Activated gamma-delta T cell treated with Interleukin-2 at 50 U/mL for 16 hours (primary cell): Measurements from ENCODE around the gene COX5B.
"Not testable (repeated sequence)": the region's sequence is repeated elsewhere in the genome, so short reads cannot be mapped to it uniquely, and the experiment has no call there.

ENCODE experiments used
- DNase-seq: peaks from one replicate; pipeline ENCODE4 v3.0.0-alpha.2; 2020

Gene COX5B

GRCh38 chr2:97645695-97646629 is at the start of gene COX5B:
Gene COX5B, plus strand, starts transcription at chr2:97646062. Its CDS starts 25 bp downstream, at chr2:97646087.
- peak; percentile 99 for DNase-seq

DNA sequence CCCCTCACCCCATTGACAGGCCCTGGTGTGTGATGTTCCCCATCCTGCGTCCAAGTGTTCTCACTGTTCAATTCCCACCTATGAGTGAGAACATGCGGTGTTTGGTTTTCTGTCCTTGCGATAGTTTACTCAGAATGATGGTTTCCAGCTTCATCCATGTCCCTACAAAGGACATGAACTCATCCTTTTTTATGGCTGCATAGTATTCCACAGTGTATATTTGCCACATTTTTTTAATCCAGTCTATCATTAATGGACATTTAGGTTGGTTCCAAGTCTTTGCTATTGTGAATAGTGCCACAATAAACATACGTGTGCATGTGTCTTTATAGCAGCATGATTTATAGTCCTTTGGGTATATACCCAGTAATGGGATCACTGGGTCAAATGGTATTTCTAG is 49.7 kb upstream of the COX5B start:
- not testable (repeated sequence) for DNase-seq

DNA sequence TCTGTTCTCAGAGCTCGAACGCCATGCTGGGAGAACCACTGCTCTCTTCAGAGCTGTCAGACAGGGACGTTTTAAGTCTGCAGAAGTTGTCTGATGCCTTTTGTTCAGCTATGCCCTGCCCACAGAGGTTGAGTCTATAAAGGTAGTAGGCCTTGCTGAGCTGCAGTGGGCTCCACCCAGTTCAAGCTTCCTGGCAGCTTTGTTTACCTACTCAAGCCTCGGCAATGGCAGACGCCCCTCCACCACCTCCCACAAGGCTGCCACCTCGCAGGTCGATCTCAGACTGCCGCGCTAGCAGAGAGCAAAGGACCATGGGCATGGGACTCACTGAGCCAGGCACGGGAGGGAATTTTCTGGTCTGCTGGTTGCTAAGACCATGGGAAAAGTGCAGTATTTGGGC is 44.3 kb upstream of the COX5B start:
- not testable (repeated sequence) for DNase-seq

GRCh38 chr2:97605109-97605508 is 40.8 kb upstream of the COX5B start:
- DNase-seq, result not testable (repeated sequence)

- not testable (repeated sequence) for DNase-seq
Observed at GRCh38 chr2:97605524-97606339, 40.1 kb upstream of the COX5B start.

DNA sequence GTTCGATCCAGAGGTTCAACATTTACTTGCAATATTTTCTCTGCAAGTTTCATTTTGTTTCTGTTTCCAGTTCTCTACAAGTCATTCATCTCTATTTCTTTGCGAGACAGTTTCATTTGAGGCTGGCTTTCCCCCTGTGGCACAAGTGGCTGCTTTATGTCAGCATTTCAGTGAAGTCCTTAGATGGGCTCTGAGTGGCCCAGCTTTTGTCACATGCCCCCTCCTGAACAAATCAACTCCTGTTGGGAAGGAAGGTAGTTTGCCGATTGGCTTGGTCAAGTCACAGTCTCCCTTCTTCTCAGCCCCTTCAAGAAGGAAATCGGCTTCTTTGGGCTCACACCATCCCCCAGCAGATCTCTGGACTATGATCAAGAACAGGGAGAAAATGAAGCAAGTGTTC is 37.1 kb upstream of the COX5B start:
- not testable (repeated sequence) for DNase-seq

DNA sequence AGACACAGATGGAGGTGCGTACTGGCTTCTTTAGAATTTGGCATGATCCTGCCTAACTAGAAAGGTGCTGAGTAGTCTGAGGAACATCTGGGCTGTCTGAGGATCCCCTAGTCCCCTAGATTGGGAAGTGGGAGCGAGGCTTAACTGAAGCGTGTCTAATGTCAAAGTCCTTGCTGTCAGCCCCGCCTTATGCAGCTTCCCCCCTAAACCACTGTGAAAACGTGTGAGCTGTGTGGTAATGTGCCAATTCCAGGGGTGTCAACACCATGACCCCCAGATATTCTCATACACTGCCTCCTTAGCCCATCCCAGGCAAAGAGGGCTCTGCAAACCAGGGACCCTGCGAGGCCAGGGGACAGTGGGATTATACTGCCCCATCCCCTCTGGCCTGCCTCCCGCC is 34.0 kb upstream of the COX5B start:
- DNase-seq, result not testable (repeated sequence)

GRCh38 chr2:97615746-97616145 is 30.1 kb upstream of the COX5B start:
- not testable (repeated sequence) for DNase-seq

GRCh38 chr2:97617911-97618310 is 28.0 kb upstream of the COX5B start:
- DNase-seq, result no peak

GRCh38 chr2:97618939-97619827 is 26.7 kb upstream of the COX5B start:
- DNase-seq, result not testable (repeated sequence)

- not testable (repeated sequence) for DNase-seq
Observed at GRCh38 chr2:97620492-97620891, 25.4 kb upstream of the COX5B start.

- not testable (repeated sequence) for DNase-seq
Observed at GRCh38 chr2:97622976-97623375, 22.9 kb upstream of the COX5B start.

DNA sequence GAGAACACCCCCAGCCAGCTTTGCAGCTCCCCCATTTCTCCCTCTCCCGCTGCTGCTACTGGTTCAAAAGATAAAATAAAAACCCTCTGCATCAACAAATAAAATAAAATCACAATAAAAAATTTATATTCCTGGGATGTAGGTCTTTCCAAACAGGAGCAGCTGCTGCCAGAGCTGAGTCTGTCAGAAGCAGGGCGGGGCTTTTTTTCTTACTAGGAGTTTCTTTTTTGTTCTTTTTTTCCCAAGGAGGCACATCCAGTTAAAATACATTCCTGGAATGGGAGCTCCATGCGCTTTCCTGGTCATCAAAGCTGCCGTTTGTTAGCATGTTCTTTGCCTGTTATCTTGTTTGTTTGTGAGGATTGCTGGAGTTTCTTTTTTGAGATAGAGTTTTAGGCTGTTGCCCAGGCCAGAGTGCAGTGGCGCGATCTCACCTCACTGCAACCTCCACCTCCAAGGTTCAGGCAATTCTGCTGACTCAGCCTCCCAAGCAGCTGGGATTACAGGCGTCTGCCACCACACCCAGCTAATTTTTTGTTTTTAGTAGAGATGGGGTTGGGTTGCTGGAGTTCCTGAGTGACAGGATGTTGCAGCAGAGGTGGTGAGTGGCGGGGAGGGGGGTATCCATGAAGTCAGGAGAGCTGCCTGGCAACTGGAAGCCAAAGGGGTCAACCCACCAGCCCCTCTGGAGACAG is 20.4 kb upstream of the COX5B start:
- not testable (repeated sequence) for DNase-seq

DNA sequence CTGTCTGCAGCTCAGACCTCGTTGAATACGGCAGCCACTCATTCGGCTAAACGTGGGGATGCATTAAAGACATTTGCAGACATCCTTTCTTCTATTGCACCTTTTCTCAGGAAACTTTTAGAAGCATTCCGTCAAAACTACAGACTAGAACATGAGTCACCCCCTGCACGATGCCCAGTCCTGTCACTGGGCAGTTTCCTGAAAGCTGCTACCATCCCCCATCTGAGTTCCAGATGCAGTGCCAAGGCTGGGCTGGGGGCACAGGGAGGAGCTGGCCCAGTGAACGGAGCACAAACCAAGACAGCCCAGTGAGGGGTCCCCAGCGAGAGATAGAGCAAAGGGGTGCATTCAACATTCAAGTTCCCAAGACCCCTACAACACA is 19.8 kb upstream of the COX5B start:
- not testable (repeated sequence) for DNase-seq

- DNase-seq, result no peak
Observed at GRCh38 chr2:97644023-97644717, 1.7 kb upstream of the COX5B start.

GRCh38 chr2:97645112-97645694 is 659 bp upstream of the COX5B start:
- DNase-seq, result no peak

GRCh38 chr2:97646977-97647376 is 1.1 kb downstream of the COX5B start:
- DNase-seq, result no peak

DNA sequence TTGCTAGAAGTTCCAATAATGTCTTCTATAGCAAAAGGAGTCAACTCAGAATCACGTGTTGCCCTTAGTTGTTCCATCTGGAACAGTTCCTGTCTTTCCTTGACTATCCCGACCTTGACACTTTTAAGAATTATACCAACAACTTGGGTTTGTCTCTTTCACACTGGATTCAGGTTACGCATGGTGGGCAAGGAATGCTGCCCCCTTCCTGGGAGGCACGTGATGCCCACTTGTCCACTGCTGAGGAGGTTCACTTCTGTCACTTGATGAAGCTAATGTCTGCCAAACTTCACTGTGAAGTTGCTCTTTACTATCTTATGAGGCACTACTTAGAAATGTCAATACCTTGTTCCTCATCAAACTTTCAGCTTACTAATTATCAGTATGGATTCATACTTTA is 5.3 kb downstream of the COX5B start:
- no peak for DNase-seq

DNA sequence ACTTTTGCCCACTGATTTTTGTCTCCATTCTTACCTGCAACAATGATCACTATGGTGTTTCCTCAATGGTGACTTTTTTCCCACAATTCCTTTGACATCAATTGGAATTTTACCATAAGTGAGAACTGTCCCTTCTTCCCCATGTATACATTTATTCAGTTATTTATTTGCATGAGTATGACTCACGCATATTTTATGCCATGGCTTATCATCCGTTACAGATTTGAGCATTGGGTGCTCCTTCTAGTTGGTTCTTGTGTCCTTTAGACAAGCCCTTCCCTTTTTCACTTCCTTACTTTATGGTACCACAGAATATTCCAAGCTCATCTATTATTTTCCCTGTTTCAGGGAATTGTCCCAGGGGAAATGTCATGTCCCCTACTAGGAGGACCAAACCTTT is 7.6 kb downstream of the COX5B start:
- DNase-seq, result no peak

DNA sequence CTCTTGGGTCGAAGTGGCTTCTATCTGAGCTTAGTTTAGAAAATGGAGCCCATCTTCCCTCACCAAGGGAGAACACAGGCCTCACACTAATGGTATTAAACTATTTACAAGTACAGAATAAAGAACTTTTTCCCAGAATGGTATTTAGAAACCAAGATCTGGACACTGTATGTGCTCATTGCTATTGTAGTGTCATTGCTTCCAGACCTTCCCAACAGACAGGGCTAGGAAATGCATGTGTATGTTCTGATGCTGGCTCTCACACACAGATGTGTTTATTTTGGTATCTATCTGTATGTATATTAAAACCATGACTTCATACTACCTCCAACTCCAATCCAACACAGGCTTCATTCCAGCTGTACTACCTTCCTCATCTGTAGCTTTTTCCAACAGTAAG is 8.0 kb downstream of the COX5B start:
- DNase-seq, result no peak

GRCh38 chr2:97654309-97654708 is 8.4 kb downstream of the COX5B start:
- DNase-seq, result no peak
